ENCODE results near the gene TPT1.
"Not testable (repeated sequence)": the region's sequence is repeated elsewhere in the genome, so short reads cannot be mapped to it uniquely, and the experiment has no call there.

Gene TPT1

DNA sequence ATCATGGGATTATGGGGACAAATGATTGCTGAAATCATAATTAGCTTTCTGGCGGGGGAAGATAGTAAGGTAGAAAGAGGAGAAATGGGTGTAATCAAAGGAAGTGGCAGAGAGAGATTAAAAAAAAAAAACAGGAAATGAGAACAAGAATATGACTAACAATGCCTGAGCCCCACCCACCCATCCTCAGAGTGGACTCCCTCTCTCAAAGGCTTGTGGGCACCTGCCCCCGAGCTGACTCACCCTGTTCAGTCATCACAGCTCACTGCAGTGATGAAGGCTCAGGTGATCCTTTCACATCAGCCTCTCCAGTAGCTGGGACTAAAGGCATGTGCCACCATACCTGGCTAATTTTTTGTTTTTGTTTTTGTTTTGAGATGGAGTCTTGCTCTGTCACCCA is 26.4 kb upstream of the TPT1 start:
- peak; percentile 46 for DNase-seq (ENCODE audit: low spot score)

DNA sequence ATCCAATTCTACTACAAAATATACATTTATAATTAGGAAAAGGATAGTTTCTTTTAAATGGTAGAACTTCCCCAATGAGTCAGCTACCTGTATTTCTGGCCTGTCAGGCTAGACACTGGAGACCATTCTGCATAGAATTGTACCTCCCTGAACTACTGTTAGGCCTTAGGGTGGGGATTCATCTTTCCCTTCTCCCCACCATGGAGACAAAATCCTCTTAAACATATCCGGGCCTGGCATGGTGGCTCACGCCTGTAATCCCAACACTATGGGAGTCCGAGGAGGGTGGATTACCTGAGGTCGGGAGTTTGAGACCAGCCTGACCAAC is 24.5 kb upstream of the TPT1 start:
- no peak for DNase-seq (ENCODE audit: low spot score)

DNA sequence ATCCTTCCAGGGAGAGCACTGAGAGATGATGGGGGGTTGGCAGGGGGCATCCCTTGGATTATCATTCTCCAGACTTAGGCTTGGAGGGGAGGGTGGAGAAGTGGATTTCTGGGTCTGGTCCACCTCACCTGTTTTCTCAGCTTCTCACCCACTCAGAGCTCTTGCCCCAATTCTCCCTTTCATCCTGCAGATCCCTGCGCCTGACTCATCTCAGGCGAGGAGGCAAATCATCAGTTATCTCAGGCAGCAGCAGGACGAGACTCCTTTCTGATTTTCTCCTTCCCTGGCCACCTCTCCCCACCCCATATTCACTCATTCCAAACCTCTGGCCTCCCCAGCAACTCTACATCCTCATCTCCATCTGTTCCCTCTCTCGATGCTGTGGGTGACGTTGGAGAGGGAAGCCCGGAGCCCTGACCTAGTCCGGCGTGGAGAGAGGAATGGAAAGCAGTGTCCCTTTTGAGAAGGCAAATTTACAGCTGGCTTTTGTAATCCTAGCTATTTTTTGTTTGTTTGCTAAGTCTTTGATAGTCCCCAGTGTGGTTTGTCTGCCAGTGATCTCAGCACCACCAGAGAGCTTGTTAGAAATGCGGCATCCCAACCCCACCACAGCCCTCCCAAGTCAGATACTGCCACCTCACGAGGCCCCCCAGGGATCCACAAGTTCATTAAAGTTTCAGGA is 24.0 kb upstream of the TPT1 start:
- no peak for DNase-seq (ENCODE audit: low spot score)

DNA sequence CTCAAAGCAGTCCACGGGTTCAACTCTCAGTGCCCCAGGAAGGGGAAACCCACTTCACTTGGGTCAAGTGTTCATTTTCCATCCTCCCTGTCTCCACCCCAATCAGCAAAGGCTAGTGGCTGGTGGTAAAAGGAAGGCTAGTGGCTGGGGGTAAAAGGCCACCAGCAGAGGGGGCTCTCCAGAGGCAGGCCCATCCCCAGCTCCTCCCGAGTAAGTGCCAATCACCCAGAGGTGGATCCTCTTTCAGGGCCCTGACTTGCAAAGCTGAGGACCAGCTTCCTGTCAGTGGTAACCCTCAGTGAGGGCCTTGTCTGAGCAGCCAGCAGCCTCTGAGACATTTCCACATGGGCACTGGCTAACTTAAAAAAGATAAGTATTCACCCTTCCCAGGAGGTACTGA is 22.0 kb upstream of the TPT1 start:
- DNase-seq (ENCODE audit: low spot score), result no peak

DNA sequence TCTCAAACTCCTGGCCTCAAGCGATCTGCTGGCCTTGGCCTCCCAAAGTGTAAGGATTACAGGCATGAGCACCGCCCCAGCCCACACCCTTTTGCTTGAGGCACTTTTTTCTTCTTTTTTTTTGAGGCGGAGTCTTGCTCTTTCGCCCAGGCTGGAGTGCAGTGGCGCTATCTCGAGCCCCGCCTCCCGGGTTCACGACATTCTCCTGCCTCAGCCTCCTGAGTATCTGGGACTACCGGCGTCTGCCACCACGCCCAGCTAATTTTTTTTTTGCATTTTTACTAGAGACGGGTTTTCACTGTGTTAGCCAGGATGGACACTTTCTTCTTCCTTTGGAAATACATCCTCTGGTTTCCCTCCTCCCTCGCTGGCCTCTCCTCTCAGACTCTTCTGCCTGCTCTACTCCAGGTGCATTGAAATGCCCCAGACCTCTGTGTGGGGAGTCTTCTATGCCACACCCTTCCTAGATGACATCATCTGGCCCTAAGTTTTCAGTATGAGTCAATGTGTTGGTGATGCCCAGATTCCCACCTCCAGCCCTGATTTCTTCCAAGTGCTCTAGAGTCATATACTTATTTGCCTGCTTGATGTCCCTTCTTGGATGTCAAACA is 20.7 kb upstream of the TPT1 start:
- DNase-seq (ENCODE audit: low spot score), result no peak

DNA sequence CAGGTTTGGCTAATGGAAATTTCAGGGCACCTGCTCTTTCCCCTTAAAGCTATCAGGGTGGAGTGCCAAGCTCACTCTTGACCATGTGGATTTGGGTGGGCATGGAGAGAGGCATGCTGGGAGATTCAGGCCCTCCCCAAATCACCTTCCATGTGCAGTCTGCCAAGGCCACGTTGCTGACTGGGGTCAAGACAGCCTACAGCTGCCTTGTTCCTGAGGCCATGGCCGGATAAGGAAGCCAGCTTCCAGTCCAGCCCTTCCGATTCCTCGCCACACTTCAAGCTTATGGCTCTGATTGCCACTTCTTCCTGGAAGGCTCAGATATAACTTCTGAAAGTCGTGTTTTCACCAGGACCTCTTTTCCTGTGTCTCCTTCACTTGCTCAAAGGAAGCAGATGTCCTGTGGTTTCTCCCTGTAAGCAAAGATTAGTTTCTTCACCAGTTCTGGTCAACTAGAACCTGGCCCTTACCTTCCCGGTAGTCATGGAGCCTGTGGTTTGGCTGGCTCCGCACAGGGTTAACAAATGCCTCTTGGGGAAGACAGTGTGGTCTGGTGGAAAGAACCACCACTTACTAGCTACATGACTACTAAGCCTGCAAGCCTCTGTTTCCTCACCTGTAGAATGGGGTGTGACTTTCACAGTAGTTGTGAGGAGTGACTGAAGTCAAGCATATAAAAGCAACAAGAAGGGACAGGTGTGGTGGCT is 16.1 kb upstream of the TPT1 start:
- no peak for DNase-seq (ENCODE audit: low spot score)

DNA sequence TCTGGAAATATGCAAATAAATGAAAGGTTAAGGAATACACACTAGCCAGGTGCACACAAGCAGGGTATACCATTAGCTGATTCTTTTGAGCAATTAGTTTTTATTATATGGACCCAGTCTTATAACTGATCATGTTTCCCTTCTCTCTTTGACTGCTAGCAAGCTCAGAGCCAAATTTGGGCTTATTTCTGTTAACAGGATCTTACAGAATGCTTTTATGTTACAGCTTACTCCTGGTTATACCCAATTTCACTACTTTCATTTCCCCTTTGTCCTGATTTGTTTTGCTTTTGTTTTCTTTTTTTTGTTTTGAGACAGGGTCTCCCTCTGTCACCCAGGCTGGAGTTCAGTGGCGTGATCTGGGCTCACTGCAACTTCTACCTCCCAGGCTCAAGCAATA is 12.9 kb upstream of the TPT1 start:
- DNase-seq (ENCODE audit: low spot score), result no peak

DNA sequence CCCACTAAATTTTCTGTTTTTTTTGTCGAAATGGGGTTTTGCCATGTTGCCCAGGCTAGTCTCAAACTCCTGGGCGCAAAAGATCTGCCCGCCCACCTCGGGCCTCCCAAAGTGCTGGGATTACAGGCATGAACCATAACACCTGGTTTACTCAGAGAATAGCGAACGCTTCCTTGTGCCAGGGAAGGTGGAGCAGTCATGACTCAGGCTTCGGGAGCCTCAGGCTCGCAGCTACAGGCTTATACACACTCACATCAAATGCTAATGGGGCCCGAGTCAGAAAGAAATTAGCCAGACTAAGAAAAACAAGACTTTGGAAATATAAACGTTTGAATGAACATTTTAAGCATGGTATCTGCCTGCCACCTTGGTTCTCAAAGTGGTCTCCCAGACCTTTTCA is 11.0 kb upstream of the TPT1 start:
- no peak for DNase-seq (ENCODE audit: low spot score)

DNA sequence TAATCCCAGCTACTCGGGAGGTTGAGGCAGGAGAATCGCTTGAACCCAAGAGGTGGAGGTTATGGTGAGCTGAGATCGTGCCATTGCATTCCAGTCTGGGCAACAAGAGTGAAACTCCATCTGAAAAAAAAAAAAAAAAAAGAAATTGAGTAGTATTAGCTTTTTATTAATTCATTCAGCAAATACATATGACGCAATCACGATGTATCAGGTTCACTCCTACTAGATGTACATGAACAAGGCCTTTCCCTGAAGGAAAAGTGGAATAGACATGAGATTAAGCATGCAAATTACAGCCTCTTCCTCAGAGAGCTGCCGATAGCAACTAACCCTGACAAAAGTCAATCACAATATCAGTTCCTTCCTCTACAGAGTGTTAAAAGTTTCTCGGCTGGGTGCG is 9.2 kb upstream of the TPT1 start:
- no peak for DNase-seq (ENCODE audit: low spot score)

DNA sequence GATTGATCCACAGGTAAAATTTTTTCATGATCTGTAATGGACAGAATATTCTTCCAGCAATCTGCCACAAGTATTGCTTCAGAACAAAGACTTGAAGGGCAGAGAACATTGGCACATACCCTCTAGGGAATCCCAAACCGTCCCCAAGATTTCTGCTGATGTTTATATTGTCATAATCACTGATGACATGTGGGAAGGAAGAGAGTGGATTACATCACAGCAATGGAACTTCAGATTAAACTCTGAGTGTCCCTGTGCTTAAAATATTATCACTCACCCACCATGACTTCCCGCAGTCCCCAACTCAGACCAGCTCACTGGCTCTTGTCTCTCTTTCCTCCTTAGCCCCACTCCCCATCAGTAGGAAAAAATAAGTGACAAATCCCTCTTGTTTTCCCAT is 8.5 kb upstream of the TPT1 start:
- no peak for DNase-seq (ENCODE audit: low spot score)

DNA sequence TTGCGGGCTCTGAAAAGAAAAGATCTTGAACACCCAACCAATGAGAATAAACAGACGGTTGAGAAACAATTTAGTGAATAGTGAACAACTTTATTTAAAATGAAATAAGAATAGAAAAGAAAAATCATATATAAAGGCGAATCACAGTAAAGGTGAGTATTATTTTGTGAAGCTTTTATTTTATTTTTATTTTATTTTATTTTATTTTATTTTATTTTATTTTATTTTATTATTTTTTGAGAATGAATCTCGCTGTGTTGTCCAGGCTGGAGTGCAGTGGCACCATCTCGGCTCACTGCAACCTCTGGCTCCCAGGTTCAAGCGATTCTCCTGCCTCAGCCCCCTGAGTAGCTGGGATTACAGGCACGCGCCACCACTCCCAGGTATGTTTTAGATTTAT is 3.1 kb upstream of the TPT1 start:
- DNase-seq (ENCODE audit: low spot score), result not testable (repeated sequence)

DNA sequence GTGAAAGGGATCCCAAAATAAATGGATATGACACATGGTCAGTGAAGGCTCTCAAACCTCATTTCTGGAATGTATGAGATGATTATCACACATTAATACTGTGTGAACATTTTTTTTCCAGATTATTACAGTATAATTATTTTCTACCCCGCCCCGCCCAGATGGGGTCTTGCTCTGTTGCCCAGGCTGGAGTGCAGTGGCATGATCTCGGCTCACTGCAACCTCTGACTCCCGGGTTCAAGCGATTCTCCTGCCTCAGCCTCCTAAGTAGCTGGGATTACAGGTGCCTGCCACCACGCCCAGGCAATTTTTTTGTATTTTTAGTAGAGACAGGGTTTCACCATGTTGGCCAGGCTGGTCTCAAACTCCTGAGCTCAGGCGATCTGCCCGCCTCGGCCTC is 2.1 kb upstream of the TPT1 start:
- DNase-seq (ENCODE audit: low spot score), result not testable (repeated sequence)

DNA sequence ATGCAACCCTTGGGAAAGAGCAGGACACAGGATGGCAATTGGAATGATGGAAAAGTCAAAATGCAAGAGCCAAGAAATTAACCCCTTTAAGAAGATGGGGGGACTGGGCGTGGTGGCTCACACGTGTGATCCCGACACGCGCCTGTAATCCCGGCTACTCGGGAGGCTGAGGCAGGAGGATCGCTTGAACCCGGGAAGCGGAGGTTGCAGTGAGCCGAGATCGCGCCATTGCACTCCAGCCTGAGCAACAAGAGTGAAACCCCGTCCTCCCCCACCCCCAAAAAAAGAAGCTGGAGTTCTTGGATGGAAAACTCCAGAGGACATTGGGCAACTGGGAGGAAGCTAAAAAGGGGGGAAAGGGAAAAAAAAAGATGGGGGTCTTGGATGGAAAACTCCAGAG is 1.7 kb upstream of the TPT1 start:
- not testable (repeated sequence) for DNase-seq (ENCODE audit: low spot score)

DNA sequence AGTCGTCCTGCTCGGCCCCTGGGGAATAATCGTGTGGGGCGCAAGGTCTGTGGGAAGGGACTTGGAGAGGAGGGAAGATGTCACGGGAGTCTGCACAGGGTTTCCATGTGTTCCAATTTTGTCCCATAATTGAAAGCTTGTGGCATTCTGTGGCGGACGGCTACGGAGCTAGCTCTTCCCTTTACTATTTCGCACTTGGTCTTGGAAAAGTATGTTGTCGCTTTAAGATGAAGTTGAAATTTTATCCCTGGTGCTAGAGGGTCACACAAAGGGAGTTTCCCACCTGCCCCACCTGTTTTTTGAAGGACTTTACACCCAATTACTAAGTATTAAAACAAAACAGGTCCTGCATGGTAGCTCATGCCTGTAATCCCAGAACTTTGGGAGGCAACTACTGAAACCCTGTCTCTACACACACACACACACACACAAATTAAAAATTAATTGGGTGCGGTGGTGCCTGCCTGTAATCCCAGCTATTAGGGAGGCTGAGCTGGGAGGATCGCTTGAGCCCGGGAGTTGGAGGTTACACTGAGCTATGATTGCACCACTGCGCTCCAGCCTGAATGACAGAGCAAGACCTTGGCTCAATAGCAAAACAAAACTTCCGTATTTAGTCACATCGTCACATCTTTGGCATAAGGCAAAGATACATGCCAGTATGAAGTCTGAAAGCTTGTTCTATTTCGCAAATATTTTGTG is 967 bp upstream of the TPT1 start:
- DNase-seq (ENCODE audit: low spot score), result no peak

DNA sequence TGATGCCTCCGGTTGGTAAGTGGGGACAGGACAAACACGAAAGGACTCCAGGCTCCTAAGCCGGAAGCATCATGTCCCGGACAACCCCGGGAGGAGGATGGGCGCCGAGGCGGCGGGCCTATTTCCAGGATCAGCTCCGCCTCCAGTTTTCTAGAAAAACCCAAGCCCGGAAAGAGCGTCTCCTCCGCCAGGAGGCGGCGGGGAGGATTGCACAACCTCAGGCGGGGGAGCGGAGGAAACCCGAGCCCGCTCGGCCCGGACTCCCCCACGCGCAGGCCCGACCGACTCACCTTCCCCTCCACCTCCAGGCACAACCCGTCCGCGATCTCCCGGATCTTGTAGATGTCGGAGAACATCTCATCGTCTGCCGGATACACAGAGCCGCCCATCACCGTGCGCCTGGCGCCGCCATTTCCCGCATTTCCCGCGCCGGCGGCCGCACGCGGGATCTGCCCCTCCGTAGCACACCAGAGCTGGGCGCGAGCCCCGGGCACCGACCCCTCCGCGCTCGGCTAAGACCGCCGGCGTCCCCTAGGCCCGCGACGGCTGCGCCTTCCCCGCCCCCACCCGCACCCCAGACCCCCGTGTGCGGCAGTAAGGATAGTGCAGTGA is 455 bp downstream of the TPT1 start:
- peak; percentile 91 for DNase-seq (ENCODE audit: low spot score)

DNA sequence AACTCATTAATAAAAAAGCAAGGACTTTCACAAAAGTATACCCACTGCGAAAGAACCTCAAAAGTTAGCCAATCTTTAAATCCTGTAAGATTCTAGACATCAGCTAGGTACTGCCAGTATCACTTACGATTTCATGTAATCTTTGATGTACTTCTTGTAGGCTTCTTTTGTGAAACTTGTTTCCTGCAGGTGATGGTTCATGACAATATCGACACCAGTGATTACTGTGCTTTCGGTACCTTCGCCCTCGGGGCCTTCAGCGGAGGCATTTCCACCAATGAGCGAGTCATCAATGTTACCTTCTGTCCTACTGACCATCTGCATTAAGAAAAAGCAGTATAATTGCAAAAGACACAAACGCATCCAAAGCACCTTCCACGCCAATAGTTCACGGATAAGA is 1.1 kb downstream of the TPT1 start:
- no peak for DNase-seq (ENCODE audit: low spot score)

DNA sequence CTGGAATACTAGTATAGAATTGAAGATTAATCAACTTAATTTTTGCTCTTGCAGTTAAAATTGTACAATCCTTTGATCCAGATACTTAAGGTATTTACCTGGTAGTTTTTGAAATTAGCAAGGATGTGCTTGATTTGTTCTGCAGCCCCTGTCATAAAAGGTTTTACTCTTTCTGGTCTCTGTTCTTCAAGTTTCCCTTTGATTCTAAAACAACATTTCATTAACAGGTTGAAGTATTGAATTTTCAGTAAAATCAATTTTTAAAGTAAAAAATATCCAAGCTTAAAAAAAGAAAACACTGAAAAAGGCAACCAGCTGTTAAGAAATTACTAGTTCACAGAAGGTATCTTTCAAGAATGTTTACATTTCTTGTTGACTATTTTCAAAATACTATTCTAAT is 1.6 kb downstream of the TPT1 start:
- DNase-seq (ENCODE audit: low spot score), result no peak

DNA sequence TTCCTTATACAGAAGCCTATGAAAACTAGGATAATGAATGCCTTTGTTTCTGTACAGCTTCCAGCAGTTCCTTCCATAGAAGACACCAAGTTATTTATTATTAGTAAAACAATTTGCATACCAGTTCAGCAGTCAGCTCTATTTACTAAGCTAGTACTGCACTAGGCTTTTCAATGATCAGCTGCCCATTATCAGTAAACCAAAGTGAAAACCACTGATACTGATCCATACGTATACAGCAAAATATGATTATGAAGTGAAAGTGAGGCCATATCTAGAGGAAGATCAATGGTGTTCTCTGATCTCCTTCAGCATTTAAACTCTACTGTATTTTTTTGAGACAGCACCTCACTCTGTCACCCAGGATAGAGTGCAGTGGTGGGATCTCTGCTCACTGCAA is 3.2 kb downstream of the TPT1 start:
- DNase-seq (ENCODE audit: low spot score), result no peak

DNA sequence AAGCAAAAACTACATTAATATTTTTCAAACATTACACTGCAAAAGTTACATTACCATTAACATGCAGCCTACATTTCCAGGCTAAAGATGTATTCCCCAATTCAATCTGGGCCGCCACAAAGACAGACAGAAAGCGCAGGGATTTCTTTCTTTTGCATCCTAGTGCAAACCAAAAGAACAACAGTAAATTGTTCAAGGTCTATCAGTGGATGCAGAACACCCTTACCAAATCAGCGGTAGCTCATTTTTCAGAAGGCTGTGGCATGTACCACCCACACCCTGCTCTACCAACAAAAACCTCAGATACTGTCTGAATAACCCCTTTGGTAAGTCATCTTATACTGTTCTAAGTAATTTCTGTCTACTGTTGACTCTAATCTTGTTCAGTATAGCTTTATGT is 3.6 kb downstream of the TPT1 start:
- no peak for DNase-seq (ENCODE audit: low spot score)

DNA sequence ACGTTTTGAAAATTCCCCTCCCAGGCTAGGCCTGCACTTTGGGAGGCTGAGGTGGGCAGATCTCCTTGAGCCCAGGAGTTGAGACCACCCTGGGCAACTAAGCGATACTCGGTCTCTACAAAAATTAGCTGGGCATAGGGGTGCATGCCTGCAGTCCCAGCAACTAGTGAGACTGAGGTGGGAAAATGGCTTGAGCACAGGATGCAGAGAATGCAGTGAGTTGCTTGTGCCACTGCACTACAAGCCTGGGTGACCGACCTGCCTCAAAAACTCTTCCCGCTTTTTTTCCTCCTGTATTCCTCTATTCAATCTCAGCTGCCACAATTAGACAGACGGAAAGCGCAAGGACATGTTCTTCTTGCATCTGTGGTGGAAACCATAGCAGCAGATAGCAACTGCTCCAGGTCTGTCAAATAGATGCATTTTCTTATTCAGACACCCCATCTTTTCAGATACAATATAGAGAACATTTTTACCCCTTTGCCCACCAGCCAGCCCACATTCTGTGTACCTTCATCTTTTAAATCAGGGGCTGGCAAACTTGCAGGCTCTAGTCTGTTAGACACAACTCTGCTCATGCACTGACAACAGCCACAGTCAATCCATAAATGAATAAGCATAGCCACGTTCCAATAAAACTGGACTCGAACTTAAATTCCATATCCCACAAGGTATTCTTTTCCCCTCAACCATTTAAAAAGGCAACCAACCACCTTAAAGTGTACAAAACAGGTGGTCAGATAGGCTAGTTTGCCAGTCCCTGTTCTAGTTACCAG is 4.8 kb downstream of the TPT1 start:
- no peak for DNase-seq (ENCODE audit: low spot score)

DNA sequence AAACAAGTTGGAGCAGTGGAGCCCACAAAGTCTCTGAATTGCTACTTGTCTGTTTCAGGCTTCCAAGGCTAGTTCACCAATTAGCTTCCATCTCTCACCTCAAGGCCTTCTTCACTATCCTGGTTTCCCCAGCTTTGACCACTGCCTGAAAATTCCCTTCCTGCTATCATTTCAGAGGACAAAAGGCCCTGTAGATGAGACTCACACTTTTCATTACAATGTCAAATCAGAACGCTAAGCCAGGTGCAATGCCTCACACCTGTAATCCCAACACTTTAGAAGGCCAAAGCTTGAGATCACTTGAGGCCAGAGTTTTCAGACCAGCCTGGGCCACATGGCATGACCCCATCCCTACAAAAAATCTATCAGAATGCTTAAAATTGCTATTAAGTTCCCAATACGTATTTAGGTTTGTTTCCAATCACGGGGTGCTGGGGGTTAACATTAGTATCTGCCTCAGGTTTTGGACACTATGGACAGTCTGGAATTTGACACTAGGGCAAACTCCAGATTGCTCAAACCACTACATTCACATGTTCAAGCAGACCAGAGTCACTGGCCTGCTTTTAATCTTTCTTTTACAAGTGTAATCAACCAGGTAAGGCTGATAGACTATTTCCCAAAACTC is 5.5 kb downstream of the TPT1 start:
- no peak for DNase-seq (ENCODE audit: low spot score)

Data from kidney capillary endothelial cell (primary cell).